HG03196 (cell line): Measurements from ENCODE around the gene PDE4B.

Source experiments
- ATAC-seq: cut with Tn5 transposase; IDR thresholded peaks from one replicate; pipeline ENCODE4 v1.9.1; 2021; ENCODE audit not compliant: unreplicated experiment

The PDE4B gene

GRCh38 chr1:66372522-66373101 is 579.9 kb downstream of the PDE4B start:
- ATAC-seq: no peak

- no peak for ATAC-seq
Observed at GRCh38 chr1:66373157-66373591, 580.5 kb downstream of the PDE4B start.

GRCh38 chr1:66374148-66374547 is 581.5 kb downstream of the PDE4B start:
- peak; percentile 34 for ATAC-seq

- ATAC-seq: peak; percentile 54
Observed at GRCh38 chr1:66374561-66375111, 581.9 kb downstream of the PDE4B start.

GRCh38 chr1:66375125-66375524 is 582.4 kb downstream of the PDE4B start:
- no peak for ATAC-seq

- ATAC-seq: peak; percentile 96
Observed at GRCh38 chr1:66380452-66381212, 587.9 kb downstream of the PDE4B start.

GRCh38 chr1:66381621-66382275 is 589.1 kb downstream of the PDE4B start:
- ATAC-seq: no peak

- ATAC-seq: no peak
Observed at GRCh38 chr1:66383168-66383567, 590.5 kb downstream of the PDE4B start.

GRCh38 chr1:66383611-66384010 is 590.9 kb downstream of the PDE4B start:
- ATAC-seq: no peak

- no peak for ATAC-seq
Observed at GRCh38 chr1:66384258-66384921, 591.7 kb downstream of the PDE4B start.

GRCh38 chr1:66386712-66387111 is 594.0 kb downstream of the PDE4B start:
- no peak for ATAC-seq

GRCh38 chr1:66388913-66389312 is 596.2 kb downstream of the PDE4B start:
- no peak for ATAC-seq

GRCh38 chr1:66393586-66394287 is 601.0 kb downstream of the PDE4B start:
- no peak for ATAC-seq

GRCh38 chr1:66394603-66395002 is 601.9 kb downstream of the PDE4B start:
- ATAC-seq: no peak

- ATAC-seq: no peak
Observed at GRCh38 chr1:66395202-66396061, 602.7 kb downstream of the PDE4B start.

- peak; percentile 46 for ATAC-seq
Observed at GRCh38 chr1:66396212-66396890, 603.7 kb downstream of the PDE4B start.

GRCh38 chr1:66397192-66397591 is 604.5 kb downstream of the PDE4B start:
- peak; percentile 33 for ATAC-seq

- ATAC-seq: no peak
Observed at GRCh38 chr1:66399888-66400529, 607.3 kb downstream of the PDE4B start.

- ATAC-seq: no peak
Observed at GRCh38 chr1:66400660-66401059, 608.0 kb downstream of the PDE4B start.
